SKM-1 treated with dmso at 0.1 percent for 144 hours (cell line): ENCODE measurements around the gene HDAC4.

Source experiments
- DNase-seq: peaks from one replicate; lab custom pipeline; 2025; ENCODE audit not compliant: unreplicated experiment; lab: John Stamatoyannopoulos, UW

HDAC4 gene

GRCh38 chr2:239429473-239430350, 28.9 kb upstream of the HDAC4 start:
- no peak for DNase-seq

DNA sequence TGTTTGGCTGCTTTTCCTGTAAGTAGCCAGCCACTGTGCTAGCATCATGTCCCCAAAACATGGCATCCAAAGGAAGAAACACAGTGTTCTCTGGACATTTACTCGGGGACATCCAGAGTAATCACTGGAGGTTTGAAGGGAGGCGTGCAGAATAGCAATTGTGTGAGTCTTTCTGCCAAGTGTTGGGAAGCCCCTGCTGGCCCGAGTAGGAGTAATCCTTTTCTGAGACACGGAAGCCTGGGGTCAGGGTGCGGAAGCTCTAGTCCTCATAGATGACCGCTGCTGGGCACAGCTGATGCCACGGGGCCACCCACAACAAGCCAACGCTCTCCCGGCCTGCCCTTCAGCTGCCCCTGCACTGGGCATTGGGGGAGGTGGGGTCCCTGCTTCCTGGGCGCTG, 24.8 kb upstream of the HDAC4 start:
- DNase-seq, result no peak

DNA sequence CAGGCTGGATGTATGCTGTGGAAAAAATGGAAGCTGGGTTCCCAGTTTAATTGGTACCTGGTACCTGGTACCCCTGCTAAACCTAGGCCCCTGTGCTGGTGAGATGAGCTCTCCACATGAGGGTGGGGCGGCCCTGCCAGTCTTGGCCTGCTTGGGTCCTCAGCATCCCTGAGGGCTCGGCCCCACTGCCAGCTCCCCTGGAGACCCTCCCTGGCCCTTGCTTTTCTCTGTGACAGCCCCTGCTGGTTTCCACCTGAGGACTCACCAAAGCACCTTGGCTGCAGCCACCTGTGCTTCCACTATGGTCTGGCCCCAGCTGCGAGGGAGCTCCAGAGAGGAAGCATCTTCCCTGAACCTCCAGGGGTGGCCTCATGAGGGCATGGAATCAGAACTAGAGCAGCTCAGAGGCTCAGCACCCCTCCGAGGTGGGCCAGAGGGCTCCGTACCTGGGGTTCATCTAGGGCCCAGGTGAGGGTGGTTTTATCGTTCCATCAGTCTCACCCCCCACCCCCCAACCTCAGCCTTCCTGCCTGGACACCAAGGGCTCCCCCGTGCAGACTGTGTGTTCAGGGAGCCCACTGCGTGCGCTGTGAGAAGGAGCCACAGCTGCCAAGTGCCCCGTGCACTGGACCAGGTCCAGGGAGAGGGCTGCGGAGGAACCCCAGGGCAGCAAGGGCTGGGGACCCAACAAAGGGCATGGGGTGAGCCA, 23.7 kb upstream of the HDAC4 start:
- DNase-seq, result no peak

GRCh38 chr2:239423551-239423950, 22.7 kb upstream of the HDAC4 start:
- DNase-seq, result no peak

GRCh38 chr2:239421851-239422250, 21.0 kb upstream of the HDAC4 start:
- no peak for DNase-seq

DNA sequence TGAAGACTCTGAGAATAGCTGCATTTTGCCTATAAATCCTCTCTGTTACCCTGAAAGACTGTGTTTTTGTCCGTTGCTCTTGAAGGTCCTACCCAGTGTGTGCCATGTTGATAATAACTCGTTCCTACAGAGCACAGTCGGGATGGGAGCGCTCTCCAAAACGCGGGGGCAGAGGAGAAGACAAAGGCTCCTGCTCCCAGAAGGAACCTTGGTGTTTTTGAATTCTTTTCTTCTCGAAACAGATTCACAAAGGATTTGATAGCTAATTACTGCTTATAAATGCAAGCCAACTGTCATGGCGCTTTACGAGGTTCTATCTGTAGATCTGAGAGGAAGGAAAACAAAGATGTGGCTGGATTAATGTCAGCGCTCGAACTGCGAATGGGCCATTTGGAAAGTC, 19.3 kb upstream of the HDAC4 start:
- DNase-seq, result no peak

GRCh38 chr2:239418918-239419317, 18.1 kb upstream of the HDAC4 start:
- no peak for DNase-seq

- DNase-seq, result no peak
Observed at GRCh38 chr2:239412905-239413603, 12.2 kb upstream of the HDAC4 start.

DNA sequence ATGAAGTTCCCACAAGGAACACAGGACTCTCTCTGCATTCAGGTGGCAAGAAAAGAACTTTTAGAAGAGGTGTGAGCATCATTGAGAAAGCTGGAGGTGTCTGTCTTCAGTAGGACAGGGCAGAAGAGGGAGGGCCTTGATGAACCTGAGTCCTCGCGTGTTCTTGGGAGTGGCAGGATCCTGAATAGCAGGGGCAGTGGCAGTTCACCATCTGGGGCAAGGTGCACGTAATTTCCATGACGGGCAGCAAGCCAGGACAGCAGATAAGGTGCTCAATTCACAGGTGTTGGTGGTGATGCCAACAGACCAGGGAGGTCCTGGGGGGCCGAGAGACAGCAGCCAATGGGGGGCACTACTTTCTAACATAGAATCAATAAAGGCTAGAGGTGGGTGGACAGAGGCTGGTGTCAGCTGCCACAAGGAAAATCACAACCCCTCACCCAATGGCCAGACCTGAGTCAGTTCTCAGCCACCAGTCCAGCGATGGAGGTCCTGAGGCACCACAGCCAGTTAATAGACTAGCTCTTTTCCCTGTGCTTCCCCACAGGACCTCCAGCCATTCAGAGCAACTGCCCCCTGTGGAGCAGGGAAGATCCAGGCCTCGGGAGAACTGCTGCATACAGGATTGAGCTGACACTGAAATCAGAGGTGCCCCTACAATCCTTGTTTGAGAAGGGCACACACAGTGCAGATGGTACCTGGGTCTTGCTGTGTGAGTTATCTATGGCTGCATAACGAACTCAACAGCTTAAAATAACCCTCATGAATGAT, 10.9 kb upstream of the HDAC4 start:
- no peak for DNase-seq

DNA sequence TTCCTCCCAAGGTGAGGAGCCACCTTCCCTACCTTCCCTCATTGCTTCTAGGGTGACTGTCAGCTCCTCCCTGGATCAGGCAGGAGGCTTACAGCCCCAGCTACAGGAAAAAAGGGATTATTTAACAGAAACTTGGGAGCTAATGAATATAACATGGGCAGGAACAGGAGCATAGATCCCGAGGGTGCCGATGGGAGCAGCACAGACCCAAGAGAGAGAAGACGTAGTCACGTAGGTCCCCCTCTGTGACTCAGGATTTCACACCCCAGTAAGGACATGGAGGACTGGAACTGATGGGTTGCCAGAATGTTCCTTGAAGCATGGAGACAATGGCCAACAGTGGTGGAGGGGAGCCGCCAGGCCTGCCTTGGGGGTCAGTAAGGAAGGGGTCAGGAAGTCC, 10.3 kb upstream of the HDAC4 start:
- DNase-seq, result no peak

DNA sequence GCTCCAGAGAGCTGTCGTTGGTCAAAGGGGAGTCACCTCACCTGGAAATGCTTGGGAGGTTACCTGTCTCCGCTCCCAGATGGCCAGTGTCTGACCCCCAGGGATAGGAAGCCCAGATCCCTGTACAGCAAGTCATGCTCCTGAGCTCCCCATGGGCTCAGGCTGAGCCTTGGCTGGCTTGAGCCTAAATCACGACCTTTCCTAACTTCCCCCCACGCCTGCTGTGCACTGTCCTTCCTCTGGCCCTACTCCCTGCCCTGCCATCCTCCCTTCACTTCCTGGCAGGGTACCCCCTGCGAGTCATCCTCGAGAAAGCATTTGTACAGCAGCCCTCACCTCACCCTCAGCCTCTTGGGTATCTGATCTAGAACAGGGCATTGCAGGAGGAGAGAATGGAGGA, 9.2 kb upstream of the HDAC4 start:
- DNase-seq, result no peak

GRCh38 chr2:239407112-239407511, 6.3 kb upstream of the HDAC4 start:
- DNase-seq, result no peak

- DNase-seq, result no peak
Observed at GRCh38 chr2:239406316-239406995, 5.6 kb upstream of the HDAC4 start.

DNA sequence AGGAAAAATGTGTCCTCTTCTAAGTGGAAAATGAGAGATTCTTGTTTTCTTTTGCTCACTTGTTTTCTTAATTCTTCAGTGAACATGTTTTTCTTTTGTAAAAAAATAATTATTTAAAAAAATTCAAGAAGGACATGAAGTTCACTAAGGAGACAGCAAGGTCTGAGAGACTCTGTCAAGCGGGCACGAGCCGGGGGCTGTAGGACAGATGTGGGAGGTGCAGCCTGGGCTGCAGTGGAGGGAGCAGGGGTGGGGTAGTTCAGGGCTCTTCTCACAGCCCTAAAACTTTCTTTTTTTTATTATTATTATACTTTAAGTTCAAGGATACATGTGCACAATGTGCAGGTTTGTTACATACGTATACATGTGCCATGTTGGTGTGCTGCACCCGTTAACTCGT, 4.3 kb upstream of the HDAC4 start:
- DNase-seq, result no peak

DNA sequence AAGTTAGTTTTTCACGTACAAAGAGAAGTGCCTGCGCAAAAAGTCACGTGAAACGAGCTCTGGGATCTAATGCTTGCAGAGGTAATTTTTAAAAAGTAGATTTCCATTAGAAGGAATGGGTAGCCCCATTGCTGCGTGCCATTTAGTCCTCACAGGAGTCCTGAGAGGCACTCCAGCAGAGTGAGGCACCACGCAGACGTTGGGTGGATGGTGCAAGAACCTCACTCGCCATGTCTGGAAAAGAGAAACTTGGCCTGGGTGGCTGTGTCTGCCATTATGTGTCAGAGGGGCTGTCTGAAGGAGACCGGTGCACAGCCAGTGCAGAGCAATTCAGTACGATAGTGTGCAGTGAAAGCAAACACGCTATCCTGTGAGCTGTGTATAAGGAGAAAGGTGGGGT, 1.8 kb upstream of the HDAC4 start:
- no peak for DNase-seq

- DNase-seq, result peak; percentile 57
Observed at GRCh38 chr2:239401881-239402233, 1.0 kb upstream of the HDAC4 start.

DNA sequence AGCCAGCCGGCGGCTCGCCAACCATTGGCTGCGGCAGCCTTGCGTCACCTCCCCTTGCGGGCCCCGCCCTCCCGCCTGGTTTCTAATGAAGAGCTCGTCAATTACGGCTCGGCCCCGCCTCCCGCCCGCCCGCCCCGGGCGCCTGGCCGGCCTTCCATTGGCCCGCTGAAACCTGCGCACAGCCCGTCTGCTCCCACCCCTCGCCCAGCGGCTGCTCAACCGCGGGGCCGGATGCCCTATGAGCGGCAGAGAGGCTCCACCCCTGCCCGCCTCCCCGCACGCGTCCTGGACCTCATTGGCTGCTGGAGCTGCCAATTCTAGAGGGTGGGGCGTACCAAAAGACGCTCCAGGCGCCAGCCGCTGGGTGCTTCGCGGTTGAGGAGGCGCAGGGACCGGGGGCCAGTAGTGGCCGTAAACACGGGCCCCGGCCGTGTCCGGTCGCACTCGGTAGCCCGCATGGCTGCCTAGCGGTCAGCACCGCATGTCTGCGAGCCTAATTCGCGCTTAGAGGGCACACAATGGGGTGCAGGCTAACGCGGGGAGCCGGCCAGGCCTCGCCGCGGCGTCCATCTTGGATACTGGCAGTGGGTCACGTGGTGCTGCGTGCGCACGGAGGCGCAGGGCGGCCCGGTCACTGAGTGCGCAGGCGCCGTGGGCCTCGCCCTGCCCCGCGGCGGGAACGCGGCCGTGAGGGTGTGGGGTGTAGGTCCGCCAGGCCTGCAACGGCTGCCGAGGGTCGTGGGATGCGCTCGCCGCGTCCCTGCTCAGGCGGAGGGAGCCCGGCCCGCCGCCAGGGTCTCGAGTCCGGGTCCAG, 454 bp upstream of the HDAC4 start:
- DNase-seq, result peak; percentile 97

DNA sequence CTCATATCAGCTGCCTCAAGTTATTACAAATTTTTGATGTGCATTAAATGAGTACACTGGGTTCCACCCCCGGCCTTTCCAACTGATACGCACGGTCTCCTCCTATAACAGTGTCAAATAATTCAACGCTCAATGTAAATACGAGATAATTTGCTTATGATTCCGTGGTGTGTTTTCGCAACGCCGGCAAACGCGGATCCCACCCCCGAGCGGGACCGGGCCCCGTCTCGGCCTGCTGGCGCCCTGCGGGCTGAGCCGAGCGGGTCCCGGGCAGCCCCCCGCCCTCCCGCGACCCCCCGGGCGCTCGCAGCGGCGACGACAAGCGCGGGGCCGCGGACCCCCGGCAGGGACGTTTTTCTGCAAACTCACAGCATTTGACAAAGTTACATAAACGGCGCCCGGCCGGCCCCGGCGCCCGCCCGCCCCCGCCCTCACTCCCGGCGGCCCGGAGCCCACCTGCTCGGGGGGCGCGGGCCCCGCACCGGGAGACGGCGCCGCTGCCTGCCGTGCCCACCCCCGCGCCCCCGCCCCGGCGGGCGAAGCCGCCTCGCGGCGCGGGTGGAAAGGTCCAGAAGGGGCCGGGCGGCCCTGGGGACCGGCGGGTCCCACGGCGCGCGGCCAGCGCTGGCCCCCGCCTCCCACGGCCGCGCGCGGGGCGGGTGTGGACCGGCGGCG, 762 bp downstream of the HDAC4 start:
- DNase-seq, result no peak

GRCh38 chr2:239399433-239399920, 1.3 kb downstream of the HDAC4 start:
- DNase-seq, result no peak
